Activated CD4-positive, alpha-beta T cell treated with anti-CD3 and anti-CD28 coated beads, Interleukin-2, Interleukin-6, amounts not matched to agents 100 ng/mL and 50 ng/mL, durations not matched to agents 16 hours and 8 hours (primary cell): ENCODE data around the gene LACTB.
"Not testable (repeated sequence)": the region's sequence is repeated elsewhere in the genome, so short reads cannot be mapped to it uniquely, and the experiment has no call there.

ENCODE experiments used
- DNase-seq: peaks from one replicate; pipeline ENCODE4 v3.0.0-alpha.2; 2020

LACTB gene

GRCh38 chr15:63090472-63090871 is 31.2 kb upstream of the LACTB start:
- no peak for DNase-seq

DNA sequence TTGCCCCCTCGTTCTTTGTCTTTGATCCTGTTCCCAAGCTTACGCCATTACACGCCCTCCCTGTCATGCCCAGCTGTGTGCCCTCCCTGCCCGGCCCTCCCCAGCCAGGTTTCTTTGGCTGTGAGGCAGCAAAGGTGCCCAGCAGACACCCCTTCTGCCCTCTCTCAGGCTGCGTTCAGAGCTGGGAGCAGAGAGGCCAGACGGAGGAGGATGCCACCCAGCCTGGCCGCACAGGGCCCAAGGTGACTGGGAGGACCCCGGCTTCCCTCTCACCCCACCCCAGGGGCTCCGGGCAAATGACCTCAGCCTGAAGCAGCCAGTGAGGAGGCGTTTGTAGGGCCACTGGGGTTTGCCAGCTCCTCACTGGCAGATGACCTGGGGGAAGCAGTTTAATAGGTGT is 30.8 kb upstream of the LACTB start:
- DNase-seq, result no peak

- no peak for DNase-seq
These were observed 29.8 kb upstream of the LACTB start for GRCh38 chr15:63091679-63092446.

DNA sequence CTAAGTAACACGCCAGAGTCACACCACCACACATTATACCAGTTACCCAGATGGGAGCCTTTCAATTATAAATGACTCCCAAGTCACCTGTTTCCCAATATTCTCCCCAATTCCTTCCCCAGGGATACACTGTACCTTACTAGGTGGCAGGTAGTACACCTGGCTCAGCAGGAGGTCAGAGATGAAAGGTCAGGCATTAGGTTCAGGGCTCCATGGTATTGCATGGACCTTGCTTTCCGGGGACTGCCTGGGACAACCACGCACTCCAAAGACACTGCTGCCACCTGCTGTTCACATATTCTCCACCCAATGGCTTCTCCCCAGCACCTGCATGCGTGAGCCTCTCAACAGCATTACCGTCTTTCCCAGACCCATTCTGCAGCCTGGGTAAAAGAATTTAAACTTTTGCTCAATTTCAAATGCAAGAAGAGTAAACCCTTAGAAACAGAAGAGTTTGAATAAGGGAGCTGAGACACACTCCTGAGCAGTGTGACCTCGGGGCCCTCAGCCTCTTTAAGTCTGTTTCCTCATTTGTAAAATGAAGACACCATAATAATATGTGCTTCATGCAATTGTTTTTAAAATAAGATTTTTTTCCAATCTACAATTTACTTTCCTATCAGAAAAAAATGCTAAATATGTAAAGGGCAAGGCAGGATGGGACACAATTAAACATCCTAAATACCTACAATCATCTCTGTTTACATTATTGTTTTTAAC is 28.0 kb upstream of the LACTB start:
- DNase-seq, result peak; percentile 79

DNA sequence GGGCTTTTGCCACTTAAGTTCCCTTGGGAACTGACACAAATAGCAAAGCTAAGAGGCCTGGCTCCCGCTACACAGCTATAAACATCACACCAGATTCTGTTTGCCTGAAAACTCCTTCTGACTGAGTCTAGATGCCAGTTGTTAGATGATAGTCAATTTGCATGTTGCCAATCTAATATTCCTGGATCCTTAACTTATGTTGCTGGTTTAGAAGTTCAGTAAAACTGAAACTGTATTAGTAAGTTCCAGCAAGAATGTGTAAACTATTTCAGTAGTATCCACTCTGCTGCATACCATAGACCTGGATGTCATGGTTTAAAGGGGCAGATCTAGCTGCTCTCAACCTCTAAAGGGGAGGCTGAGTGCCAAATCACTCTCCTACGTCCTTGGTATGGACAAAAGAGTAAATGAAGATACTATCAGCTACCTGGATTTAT is 27.1 kb upstream of the LACTB start:
- DNase-seq, result no peak

DNA sequence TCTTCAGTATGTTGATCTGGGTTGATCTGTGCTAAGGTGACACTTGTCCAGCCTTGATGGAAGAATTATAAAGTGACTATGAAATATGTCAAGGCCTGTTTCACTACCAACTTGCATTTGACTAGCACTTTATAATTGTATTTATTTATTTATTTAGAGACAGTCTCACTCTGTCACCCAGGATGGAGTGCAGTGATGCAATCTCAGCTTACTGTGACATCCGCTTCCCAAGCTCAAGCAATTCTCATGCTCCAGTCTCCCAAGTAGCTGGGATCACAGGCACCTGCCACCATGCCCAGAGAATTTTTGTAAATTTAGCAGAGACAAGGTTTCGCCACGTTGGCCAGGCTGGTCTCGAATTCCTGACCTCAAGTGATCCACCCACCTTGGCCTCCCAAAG is 25.5 kb upstream of the LACTB start:
- no peak for DNase-seq

DNA sequence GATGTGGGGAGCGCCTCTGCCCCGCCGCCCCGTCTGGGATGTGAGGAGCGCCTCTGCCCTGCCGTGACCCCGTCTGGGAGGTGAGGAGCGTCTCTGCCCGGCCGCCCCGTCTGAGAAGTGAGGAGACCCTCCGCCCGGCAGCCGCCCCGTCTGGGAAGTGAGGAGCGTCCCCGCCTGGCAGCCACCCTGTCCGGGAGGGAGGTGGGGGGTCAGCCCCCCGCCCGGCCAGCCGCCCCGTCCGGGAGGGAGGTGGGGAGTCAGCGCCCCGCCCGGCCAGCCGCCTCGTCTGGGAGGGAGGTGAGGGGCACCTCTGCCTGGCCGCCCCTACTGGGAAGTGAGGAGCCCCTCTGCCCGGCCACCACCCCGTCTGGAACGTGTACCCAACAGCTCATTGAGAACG is 22.8 kb upstream of the LACTB start:
- not testable (repeated sequence) for DNase-seq

- not testable (repeated sequence) for DNase-seq
These were observed 22.1 kb upstream of the LACTB start for GRCh38 chr15:63099581-63099980.

DNA sequence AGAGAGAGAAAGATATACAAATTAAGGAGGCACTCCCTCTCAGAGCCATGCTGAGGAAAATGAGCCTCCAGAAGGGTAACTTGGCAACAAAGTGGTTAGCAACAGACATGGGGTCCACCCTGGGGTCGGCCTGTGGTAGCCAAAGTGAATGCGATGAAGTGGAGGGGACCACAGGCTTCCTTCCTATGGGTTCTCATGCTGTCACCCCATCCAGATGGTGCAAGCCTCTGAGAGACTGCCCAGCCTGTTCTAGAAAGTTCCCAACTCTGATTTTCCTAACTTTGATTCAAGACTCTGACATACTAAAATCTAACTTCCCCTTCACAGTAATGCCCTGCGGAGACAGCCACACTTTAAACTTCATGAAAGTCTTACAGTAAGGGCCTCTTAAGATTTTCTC is 18.2 kb upstream of the LACTB start:
- no peak for DNase-seq

DNA sequence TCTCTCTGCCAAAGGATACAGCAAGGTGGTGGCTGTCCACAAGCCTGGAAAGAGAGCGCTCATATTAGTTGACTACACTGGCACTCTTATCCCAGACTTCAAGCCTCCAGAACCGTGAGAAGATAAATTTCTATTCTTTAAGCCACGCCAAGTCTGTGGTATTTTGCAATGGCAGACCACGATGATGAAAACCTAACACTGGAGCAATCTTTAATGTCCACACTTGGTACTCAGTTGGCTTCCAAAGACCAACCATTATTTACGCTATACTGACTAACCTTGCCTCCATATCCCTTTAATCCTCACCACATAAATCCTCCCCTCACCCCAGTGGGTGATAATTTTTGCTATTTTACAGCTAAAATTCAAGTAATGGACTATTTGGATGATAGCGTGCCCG is 16.9 kb upstream of the LACTB start:
- DNase-seq, result no peak

DNA sequence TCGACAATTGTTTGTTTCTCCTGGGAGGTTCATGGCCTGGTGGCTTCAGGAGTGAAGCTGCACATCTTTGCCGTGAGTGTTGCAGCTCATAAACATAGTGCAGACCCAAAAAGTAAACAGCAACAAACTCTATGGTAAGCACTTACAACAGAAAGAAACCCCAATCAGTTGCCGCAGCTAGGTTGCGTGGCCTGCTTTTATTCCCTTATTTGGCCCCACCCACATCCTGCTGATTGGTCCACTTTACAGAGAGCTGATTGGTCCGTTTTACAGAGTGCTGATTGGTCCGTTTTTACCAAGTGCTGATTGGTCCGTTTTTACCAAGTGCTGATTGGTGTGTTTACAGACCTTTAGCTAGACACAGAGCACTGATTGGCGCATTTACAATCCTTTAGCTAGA is 16.3 kb upstream of the LACTB start:
- not testable (repeated sequence) for DNase-seq

- no peak for DNase-seq
These were observed 13.6 kb upstream of the LACTB start for GRCh38 chr15:63107895-63108546.

- DNase-seq, result no peak
These were observed 12.2 kb upstream of the LACTB start for GRCh38 chr15:63109498-63109897.

- DNase-seq, result no peak
These were observed 11.7 kb upstream of the LACTB start for GRCh38 chr15:63109920-63110319.

DNA sequence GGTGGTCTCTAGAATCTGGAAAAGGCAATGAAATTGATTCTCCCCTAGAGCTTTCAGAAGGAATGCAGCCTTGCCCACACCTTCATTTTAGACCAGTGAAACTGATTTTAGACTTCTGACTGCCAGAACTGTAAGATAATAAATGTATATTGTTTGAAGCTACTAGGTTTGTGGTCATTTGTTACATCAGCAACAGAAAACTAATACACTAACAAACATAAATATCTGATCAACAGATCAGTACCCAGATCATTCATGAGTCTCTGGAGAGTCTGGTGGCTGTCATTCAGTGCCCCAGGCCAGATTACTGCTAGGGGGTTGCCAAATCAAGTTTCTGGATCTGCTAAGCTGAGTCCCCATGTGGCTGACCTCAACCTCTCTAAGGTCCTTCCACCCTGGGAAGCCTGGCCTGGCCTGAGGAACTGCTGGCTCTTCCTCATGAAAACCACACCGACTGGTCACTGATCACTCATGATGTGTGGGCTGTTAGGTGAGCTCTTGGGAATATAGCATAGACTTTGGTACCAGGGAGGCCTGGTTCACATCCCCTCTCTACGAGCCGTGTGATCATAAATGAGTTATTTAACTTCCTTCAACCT is 11.1 kb upstream of the LACTB start:
- DNase-seq, result no peak

DNA sequence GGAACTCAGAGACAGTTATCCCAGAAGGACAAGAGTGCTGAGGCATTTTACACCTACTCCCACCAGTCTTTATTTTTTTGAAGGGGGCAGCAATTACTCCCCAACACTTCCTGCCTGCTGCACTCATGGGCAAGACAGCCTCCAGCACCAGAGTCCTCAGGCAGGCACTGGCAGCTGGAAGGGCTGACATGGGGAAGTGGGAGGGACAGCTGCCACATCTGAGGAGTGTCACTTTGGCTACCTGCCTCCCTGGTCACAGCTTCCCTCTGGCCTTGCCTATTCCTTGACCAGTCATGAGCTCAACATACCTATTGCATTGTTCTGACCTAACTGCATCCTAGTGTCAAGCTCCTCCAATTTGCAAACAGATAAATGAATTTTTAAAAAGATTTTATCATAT is 10.2 kb upstream of the LACTB start:
- DNase-seq, result no peak

- DNase-seq, result no peak
These were observed 8.8 kb upstream of the LACTB start for GRCh38 chr15:63112871-63113270.

DNA sequence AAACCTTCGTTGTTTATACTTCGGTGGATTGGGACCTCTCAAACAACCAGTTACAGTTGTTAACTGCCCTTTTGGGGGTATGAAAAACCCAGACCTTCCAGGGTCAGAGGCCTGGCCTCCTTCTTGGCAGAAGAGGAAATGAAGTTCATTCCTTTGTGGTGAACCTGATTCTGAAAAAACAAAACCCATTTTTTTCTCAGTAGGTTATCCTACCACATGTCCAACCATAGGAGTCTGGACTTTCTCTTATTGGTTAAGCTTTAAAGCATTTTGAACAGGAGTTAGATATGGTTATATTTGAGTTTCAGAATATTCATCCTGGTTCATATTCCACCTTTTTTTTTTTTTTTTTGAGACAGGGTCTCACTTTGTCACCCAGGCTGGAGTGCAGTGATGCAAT is 7.2 kb upstream of the LACTB start:
- DNase-seq, result no peak

GRCh38 chr15:63118854-63119253 is 2.8 kb upstream of the LACTB start:
- DNase-seq, result no peak

GRCh38 chr15:63122002-63122875 is 578 bp downstream of the LACTB start:
- peak; percentile 88 for DNase-seq

DNA sequence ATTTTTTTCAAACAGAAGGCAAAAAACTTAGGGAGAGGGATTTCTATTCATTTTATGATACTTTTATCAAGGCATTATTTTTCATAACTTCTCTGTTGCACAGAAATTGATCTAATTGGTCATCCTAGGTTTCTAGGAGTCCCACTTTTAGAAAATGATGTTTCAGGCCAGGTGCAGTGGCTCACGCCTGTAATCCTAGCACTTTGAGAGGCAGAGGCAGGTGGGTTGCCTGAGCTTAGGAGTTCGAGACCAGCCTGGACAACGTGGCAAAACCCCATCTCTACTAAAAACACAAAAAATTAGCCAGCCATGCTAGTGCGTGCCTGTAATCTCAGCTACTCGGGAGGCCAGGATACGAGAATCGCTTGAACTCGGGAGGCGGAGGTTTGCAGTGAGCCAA is 2.8 kb downstream of the LACTB start:
- no peak for DNase-seq

- no peak for DNase-seq
These were observed 5.1 kb downstream of the LACTB start for GRCh38 chr15:63126726-63127125.

DNA sequence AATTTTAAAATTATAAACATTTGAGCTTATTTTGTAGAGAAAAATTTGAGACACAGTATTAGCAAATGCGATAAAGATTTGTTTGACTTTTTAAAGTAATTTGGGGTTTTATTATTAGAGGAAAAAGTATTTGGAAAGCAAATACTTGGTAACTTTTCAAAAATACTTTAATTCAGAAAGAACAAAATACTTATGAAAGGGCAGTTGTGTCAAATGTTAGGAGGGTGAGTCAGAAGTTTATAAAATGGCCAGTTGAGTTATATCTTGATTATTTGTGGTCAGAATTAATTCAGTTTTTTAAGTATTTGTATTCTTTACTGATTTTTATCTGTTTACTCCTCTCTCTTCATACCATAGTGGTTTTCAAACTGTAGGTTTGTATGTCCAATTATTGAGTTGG is 12.1 kb downstream of the LACTB start:
- no peak for DNase-seq
